Uterus (tissue), 2 donors: ENCODE results near the gene RTCA.

Experiments
- POLR2A ChIP-seq, 2 donors: fragments of 450-650 bp; IDR thresholded peaks; one replicate each; pipeline ENCODE4 v1.6.1; 2016; ENCODE audit warnings: antibody characterized with exemption in 2 of 2, mild to moderate bottlenecking in 1 of 2, moderate library complexity in 1 of 2
- TF ChIP-seq, protein P1 (sequence below), 4 experiments: fragments of 200-600 bp in 2 of 4; fragments of 450-650 bp in 2 of 4; sonication (generic) in 2 of 4; IDR thresholded peaks; one replicate each; pipeline ENCODE4 v1.5.1; 2016 to 2019; ENCODE audit warnings: antibody characterized with exemption in 4 of 4, mild to moderate bottlenecking in 2 of 4, moderate library complexity in 1 of 4

DNA sequence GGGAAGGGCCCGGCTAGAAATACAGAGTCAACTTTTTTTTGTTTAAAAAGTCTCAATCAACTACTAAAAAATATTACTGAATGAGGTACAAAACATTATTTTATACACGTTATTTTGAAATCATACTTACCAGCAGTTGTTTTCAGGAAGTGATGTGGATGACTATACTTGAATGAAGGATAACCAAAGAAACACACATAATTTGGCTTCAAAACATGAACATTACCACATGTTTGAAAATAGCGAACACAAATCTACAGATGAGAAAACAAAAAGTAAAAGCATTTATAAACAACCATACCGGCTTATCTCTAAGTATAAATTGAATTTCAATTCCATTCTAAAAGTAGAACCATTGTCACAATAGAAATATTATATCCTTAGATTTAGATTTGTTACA, 25.4 kb upstream of the RTCA start:
- TF ChIP-seq, protein P1, sequence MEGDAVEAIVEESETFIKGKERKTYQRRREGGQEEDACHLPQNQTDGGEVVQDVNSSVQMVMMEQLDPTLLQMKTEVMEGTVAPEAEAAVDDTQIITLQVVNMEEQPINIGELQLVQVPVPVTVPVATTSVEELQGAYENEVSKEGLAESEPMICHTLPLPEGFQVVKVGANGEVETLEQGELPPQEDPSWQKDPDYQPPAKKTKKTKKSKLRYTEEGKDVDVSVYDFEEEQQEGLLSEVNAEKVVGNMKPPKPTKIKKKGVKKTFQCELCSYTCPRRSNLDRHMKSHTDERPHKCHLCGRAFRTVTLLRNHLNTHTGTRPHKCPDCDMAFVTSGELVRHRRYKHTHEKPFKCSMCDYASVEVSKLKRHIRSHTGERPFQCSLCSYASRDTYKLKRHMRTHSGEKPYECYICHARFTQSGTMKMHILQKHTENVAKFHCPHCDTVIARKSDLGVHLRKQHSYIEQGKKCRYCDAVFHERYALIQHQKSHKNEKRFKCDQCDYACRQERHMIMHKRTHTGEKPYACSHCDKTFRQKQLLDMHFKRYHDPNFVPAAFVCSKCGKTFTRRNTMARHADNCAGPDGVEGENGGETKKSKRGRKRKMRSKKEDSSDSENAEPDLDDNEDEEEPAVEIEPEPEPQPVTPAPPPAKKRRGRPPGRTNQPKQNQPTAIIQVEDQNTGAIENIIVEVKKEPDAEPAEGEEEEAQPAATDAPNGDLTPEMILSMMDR (IDR thresholded peaks at IDR 0.05), result no peak
- no peak for TF ChIP-seq POLR2A (IDR thresholded peaks at IDR 0.05)
